Posterior cingulate gyrus (tissue), 11 donors: ENCODE results near the gene VAMP2.

ENCODE experiments used
- DNase-seq, 10 donors: peaks; one replicate each; pipeline versions ENCODE4 v3.0.0 to v3.0.0-alpha.2; 2020 to 2021; ENCODE audit warnings: mixed read lengths in 3 of 10
- intact Hi-C: fragments of 100-400 bp; cut with DNase I; formaldehyde crosslinking; loops from one replicate; pipeline ENCODE4 v1.15.1; 2023

The VAMP2 gene

DNA sequence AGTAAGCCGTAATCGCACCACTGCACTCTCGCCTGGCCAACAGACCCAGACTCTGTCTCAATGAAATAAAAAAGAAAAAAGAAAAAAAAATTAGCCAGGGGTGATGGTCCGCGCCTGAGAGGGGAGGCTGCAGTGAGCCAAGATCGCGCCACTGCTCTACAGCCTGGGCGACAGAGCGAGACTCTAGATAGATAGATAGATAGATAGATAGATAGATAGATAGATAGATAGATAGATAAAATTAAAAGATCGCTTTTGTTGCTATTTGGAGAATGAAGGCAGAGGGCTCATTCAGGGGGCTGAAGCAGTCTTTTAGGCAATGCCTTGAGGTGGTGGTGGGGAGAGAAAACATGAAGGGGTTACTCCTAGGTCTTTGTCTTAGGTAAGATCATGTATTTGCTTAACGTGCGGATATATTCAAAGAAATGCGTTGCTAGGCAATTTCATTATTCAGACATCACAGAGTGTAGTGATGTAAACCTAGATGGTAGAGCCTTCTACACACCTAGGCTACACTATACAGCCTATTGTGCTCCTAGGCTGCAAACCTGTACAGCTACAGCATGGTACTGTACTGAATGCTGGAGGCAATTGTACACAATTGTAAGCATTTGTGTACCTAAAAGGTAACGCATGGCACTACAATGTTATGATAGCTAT lies 34.5 kb downstream of the VAMP2 start:
- DNase-seq, result peak in 1 of 10 donors; percentile 44
- intact Hi-C loops, result loop anchor here (10.0 kb wide), 1 partner anchor 247 kb away; the partner anchor contains the start of gene KRABD2

DNA sequence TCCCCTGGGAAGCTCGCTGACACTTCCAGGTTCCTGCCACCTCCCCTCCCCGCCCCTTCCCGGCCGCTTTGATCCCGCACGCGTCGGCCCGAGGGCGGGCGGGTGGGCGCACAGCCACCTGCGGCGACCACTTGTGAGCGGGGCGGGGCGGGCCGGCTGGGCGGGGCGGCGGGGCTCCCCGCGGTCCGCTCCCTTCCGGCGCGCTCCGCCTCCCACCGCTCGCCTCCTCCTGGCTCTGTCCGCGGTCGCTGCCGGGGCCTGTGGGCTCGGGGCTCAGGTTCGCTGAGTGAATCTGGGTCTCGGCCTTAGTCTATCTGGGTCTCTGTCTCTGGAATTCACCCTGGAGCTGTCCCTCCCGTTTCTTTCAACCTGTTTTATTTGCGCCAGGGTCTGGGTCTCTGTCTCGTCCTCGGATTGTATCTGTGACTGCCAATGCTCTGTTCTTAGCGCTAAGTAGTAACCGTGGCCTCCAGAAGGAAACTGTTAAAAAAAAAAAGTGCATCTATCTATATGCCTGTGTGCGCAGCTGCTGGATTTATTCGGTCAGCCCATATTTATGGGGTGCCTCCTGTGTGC lies 36.2 kb downstream of the VAMP2 start:
- intact Hi-C loops, result loop anchor here (10.0 kb wide), 1 partner anchor 248 kb away; the partner anchor contains the start of gene KRABD2
- peak in 4 of 10 donors; percentile 36 to 89 (median 70) for DNase-seq

DNA sequence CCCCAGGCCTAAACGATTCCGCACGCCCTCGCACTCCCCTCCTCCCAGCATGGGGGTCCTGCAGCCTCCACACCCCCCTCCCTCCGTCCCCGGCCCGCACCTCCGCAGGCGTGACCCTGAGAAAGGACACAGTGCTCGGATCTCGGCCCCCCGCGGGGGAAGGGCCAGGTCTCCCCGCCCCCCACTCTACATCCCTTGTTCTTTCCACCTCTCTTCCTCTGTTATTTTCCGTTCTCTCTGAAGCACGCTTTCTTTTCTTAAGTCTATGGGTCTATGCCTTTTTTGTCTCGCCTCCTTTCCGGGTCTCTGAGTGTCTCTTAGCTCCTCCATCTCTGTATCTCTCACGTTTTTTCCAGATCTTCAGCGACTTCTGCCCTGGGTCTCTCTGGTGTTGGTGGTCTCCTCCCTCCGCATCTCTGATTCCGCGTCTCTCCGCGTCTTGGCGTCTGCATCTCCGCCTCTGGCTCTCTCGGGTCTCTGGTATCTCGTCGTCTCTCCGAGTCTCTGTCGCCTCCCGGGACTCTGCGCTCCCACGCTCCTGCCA lies 36.7 kb downstream of the VAMP2 start:
- peak in 1 of 10 donors; percentile 73 for DNase-seq
- intact Hi-C loops, result loop anchor here (2.0 to 10.0 kb wide), 2 partner anchors 13 to 249 kb away; partner anchors contain the start of gene KRABD2

DNA sequence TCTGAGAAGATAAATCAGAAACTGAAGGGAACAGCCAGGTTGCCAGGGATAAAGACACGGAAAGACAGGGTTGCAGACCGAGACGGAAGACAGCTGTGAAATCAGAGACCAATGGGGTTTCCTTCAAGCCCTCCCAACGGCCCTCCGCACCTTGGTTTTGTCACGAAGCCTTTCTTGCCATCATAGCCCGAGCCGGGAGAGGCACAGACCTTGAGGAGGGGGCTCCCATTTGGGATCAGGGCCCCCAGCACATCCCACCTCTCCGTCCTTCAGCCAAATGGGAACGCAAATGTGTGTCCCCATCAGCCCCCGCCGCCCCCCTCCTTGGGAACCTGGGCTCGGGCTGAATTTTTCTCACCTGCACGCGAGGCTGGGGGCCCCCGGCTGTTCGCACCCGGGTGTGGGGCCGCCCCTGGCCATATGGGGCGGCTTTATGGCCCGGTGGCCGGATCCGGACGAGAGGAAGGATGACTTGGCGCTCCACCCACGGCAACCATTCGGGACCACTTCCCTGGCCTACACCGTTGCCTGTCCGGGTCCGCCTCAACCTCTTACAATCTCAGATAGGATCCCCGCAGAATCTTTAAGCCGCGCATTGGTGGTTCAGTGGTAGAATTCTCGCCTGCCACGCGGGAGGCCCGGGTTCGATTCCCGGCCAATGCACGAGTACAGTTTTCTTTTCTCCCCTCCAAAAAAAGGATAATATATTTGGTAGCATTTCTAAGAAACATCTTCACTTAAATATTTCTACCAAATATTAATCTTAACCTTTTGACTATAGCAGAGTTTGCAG lies 37.4 kb downstream of the VAMP2 start:
- intact Hi-C loops, result loop anchor here (2.0 to 10.0 kb wide), 2 partner anchors 13 to 249 kb away; partner anchors contain the start of gene KRABD2
- DNase-seq, result peak; percentile 73 to 97 (median 86)

DNA sequence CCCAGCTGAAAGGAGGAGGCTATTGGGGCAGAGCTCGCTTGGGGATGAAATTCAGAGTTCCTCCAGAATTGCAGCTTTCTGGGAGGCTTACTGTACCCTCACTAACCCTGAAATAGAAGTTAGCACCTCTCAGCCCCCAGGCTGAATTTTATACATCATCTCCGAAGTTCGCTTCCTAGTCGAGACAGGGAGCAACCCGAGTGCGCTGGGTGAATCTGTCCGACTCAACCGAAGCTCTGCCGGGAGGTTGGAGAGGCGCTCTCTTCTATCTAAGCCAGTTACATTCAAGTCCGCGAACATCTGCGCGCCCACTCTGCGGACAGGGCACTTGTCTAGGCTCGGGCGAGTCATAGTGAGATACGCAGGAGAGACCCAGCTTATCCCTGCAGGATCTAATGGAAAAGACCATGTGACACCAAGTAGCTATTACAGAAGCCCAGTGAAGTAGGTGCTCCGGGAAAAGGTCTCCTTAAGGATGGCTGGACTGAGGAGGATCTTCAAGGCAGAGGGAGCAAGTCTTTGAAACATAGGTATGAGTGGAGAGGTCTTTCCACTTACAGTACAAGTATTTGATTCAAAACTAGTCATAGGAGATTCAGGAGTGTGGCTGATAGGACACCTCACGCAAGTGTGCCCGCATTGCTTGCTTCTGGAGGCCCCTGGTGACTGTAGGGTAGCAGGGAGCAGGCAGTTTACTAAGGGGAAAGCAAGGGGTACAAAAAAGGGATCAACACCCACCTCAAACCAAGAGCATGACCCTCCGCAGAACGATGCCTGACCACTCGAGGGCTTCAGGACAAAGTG lies 38.2 kb downstream of the VAMP2 start:
- intact Hi-C loops, result loop anchor here (2.0 to 10.0 kb wide), 4 partner anchors 14 to 250 kb away; partner anchors contain the start of gene KRABD2
- peak in 3 of 10 donors; percentile 31 to 85 (median 82) for DNase-seq

DNA sequence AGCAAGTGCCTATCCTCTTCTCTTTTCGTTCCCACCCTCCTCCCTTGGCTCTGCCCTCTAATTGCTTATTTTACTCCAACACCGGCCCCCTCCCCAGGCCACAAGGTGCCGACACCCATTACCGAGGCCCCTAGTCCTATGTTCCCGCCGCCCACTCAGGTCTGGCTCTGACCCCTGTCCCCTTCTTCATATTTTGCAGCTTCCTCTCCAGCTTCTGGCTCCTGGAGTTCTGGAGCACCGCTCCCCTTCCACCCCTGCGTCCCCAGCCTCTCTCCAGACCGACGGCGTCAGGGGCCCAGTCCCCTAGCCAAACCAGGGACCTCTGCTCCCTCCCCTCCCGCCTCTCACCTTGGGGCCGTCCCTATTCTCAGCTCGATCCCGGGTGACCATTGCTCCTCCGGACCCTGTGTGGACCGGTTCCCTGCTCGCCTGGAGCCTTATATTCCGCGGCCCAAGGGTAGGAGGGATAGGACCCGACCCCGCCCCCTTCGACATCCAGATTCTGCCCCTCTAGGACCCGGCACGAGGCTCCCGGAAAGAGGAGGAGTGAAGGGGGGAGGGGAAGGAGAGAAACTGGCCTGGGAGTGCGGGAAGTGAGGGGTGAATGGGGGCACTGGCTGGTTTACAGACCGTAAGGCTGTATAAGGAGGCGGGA lies 38.9 kb downstream of the VAMP2 start, which contains the start of gene HES7:
TSS of gene HES7 (minus strand) at position 412 of the 655 bp plus-strand sequence. CDS start at position 390, 22 bp downstream.
- intact Hi-C loops, result loop anchor here (2.0 to 10.0 kb wide), 4 partner anchors 15 to 251 kb away; partner anchors contain the start of gene KRABD2
- DNase-seq, result peak in 1 of 10 donors; percentile 77

DNA sequence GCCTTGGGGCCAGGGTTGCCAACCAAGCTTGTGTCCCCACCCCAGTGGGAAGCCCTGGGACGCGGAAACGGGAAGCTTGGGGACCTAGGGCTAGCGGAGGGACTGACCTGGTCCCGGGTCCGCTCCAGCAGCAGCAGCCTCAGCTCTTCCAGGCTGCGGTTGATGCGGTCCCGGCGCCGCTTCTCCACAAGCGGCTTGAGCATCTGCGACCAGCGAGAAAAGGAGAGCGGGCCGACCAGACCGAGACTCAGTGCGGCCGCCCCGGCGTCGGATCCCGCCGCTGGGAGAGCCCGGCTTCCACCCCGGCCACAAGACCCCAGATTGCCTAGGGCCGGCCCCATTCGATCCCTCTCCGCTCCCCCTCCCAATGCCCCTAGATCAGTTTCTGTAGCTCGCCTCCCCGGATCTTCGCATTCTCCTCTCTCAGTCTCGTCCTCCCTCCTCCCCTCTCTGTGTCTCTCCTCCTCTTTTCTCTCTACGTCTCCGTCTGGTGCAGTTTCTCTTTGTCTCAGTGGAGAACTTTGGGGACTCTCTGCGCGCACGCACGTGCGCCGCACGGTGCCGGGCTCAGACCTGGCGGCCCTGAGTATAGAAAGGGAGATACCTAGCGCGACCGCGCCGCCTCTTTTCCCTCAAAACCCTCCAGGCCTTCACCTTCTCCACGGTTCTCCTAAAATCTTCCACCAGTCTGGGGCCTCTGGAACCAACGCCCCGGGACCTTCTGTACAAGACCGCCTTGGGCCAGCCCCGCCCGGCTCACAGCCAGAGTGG lies 39.6 kb downstream of the VAMP2 start:
- intact Hi-C loops, result loop anchor here (5.0 to 10.0 kb wide), 3 partner anchors 34 to 252 kb away; partner anchors contain the start of gene KRABD2
- DNase-seq, result peak in 3 of 10 donors; percentile 23 to 86 (median 34)

DNA sequence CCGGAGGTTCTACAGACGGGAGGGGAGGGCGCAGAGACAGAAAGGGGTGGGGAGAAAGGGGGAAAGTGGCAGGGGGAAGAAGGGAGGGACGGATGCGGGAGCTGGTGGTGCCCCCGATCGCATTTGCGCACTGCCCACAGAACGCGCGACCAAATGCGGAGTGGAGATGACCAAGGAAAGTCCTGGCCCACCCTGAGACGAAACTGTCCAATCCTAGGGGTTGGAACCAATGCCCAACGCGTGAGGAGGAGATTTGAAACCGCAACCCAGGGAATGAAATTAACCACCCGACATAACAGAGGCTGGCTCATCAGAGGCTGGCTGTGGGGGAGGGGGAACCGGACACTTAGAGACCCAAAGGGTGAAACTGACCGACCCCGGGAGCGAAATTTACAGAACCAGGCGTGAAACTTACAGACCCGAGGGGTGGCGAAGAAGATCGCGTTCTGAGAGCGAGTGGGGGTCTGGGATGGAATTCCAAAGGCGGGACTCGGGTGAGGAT lies 40.3 kb downstream of the VAMP2 start:
- peak in 2 of 10 donors; percentile 24 to 59 for DNase-seq
- intact Hi-C loops, result loop anchor here (5.0 to 10.0 kb wide), 3 partner anchors 35 to 252 kb away; partner anchors contain the start of gene KRABD2

DNA sequence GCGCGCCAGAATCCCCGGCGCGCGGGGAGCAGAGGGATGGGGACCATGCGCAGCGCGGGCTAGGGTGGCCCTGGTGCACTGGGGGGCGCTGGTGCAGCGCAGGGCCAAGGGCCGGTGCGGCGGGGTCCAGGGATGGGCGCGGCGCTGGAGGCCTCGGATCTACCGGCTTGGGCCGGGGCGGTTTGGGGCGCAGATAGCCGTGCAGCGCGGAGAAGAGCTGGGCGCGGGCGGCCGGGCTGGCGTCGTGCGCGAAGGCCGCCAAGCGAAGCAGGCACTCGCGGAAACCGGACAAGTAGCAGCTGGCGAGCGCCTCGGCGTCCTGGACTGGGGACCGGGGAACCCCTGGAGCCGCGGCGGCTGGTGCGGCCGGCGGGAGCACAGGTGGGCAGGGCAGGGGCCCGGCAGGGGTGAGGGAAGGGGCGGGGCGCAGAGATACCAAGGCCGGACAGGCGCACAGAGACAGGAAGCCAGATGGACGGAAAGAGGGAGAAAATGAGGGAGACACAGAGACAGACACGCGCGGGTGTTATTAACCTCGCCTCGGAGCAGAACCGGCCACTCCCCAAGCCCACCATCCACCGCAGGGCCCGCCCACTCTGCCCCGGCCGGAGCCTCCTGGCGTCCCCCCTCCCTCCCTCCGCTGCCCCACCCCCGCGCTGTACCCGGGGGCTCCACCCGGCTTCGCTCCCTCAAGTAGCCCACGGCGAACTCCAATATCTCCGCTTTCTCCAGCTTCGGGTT lies 40.9 kb downstream of the VAMP2 start:
- intact Hi-C loops, result loop anchor here (2.0 to 10.0 kb wide), 4 partner anchors 35 to 253 kb away; partner anchors contain the start of gene KRABD2
- peak in 9 of 10 donors; percentile 61 to 96 (median 76) for DNase-seq

DNA sequence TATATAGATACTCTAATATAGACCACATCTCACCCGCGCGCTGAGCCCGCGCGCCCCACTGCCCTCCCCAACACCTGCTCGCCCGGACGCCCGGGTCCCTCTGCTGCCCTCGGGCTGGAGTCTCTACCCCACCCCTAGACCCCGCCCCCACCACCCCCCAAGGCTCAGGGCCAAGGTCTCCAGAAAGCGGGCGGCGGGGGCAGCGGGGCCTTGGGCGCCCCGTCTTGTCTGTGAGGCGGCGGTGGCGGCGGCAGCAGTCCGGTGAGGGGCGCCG lies 41.4 kb downstream of the VAMP2 start:
- intact Hi-C loops, result loop anchor here (2.0 to 10.0 kb wide), 4 partner anchors 36 to 253 kb away; partner anchors contain the start of gene KRABD2
- no peak for DNase-seq

DNA sequence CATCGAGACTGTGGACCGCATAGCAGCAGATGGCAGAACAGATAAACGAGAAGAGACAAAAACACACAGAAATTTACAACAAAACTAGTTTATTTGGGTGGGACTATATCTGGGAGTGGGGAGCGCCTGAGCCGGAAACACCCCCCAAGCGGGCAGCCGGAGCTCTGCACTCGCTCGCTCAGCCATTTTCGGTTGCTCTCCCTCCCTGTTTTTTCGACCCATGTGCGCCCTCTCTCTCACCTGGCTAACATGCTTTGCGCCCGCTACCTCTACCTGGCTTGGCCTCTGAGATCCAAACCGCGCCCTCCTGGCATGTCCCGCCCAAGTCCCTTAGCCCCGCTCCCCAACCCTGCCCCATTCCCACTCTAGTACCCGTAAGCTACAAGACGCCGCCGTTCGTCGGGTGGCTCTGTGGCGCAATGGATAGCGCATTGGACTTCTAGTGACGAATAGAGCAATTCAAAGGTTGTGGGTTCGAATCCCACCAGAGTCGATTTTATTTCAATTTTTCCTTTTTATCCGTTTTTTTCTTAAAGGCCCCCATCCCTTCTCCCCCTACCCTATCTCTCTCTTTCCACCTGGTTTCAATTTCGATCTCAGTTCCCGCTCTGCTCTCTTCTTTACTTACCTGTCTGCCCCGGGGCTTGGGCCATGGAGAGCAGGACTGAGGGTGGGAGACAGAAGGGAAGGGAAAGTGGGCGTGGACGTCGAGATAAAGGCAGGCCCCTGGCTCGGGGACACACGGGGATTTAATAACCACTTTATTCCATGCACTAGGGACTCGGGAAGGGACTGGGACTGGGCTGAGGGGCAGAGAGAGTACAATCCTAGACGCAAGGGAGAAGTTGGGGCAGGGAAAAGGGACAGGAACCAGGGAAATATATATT lies 42.0 kb downstream of the VAMP2 start:
- peak in 8 of 10 donors; percentile 49 to 93 (median 65) for DNase-seq

DNA sequence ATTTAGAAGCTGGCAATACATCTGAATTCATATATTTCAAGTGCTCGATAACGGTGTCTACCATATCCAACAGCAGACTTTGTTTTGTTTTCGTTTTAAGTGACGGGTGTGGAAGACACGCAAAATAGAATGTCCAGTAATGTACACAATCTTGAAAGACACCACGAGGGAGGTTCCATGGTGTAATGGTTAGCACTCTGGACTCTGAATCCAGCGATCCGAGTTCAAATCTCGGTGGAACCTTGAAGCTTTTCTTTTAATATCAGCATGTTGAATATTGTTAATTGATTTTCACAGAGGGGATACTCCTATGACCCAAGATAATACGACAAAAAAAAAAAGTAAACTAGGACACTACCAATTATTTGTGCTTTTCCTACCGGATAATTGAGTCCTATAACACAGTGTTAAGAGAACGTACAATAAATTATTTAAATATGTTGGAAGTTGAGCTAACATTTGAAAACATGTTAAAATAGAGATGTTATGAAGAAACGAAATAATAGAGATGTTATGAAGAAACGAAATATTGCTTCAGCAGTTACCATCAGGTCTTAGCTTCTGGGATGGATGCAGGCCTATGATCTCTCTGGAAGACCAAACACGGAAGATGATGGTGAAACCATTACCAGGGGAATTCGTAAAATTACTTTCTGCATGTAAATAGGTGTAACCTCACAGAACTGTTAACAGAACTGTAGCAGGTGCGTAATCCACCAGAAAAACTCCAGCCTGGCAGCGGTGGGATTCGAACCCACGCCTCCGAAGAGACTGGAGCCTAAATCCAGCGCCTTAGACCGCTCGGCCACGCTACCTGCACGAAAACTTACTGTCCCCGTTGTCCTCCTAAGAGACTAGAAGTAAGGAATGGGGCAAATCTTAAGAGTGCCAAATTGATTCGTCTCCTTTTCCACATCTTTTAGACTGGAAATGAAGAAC lies 42.9 kb downstream of the VAMP2 start:
- peak; percentile 66 to 97 (median 80) for DNase-seq
- intact Hi-C loops, result loop anchor here (2.0 to 10.0 kb wide), 6 partner anchors 37 to 255 kb away; partner anchors contain the start of gene KRABD2

More for the DNA sequence above, 42.0 kb downstream of the VAMP2 start:
- intact Hi-C loops, result loop anchor here (2.0 to 10.0 kb wide), 4 partner anchors 37 to 254 kb away; partner anchors contain the start of gene KRABD2

DNA sequence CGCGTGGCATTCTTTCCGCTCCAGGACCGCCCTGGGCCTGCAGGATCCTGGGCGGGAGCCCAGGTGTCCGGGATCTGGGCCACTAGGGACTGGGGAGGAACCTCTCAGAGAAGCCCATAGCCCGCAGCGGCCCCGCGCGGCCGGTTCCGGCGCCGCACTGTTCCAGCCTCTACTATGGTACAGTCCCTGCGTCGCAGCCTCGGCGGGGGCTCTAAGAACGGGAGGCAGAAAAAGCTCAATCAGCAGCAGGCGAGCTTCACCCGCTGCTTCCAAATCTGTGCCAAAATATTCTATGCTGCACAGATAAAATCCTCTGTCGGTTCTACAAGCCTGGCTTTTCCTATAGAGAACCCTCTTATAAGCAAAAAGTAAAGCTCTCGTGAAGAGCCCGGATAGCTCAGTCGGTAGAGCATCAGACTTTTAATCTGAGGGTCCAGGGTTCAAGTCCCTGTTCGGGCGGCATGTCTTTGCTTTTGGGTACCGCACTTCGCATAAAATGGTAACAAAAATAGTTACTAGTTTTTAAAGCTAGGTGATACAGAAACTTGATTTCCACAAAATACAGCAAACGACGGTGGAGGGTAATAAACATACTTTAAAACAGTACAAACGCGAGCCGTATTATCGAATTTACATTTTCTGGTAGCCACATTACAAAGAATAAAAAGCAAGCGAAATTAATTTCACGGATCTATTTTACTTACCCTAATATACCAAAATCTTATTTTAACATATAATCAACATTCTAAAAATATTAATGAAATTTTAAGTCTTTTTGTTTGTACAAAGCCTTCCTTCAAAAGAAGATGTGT lies 43.8 kb downstream of the VAMP2 start:
- intact Hi-C loops, result loop anchor here (2.0 kb wide), 2 partner anchors 38 to 104 kb away; no protein-coding TSS in a partner anchor

More for the DNA sequence above, 43.8 kb downstream of the VAMP2 start:
- peak; percentile 78 to 98 (median 91) for DNase-seq
